ENCODE results near the gene PLCL2.

PLCL2 gene

GRCh38 chr3:17132286-17133115 is 247.7 kb downstream of the PLCL2 start:
- DNase-seq: no peak

- DNase-seq: no peak
Measured at GRCh38 chr3:17133632-17134545, 249.1 kb downstream of the PLCL2 start.

- DNase-seq: no peak
Measured at GRCh38 chr3:17135696-17136095, 250.9 kb downstream of the PLCL2 start.

GRCh38 chr3:17136136-17136721 is 251.5 kb downstream of the PLCL2 start:
- no peak for DNase-seq

GRCh38 chr3:17137321-17137826 is 252.6 kb downstream of the PLCL2 start:
- DNase-seq: no peak

GRCh38 chr3:17138246-17139039 is 253.7 kb downstream of the PLCL2 start:
- DNase-seq: no peak
